Measurements from ENCODE around the gene ZNF611.
A peak's percentile ranks its signal among the peaks of the same experiment; 100 is the strongest.
"Not testable (repeated sequence)": the region's sequence is repeated elsewhere in the genome, so short reads cannot be mapped to it uniquely, and the experiment has no call there.

Gene ZNF611

DNA sequence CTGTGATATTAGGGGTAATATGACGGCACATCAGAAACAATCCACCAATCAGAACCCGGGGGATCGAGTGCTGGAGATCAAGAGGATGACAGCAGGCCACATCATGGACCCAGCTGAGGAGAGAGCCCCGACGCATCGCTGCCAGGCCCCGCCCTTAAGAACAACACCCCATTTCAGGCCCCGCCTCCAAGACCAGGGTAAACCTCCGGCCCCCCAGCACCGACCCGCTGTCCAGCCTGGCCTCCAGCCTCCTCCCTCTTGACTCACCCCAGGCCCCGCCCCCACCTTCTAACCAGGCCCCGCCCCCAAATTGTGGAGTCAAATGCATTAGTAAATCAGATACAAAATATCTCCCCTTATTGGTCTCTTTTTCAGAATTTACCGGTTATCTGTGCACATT, 4.7 kb upstream of the ZNF611 start:
- no peaks in the 10 kb centered on the region for H3K27me3 ChIP-seq (ENCODE audit: control insufficient read depth, insufficient read depth, low read length)
- no peak overlapping the region for H3K27ac ChIP-seq (ENCODE audit: low read depth, low read length)
- peaks cover 15% of the 10 kb centered on the region for H3K4me1 ChIP-seq (ENCODE audit: control insufficient read depth, insufficient read depth, low read length)
- H3K9ac ChIP-seq (ENCODE audit: low read depth, low read length) = no peak overlapping the region
- no peaks in the 10 kb centered on the region for H3K9me3 ChIP-seq (ENCODE audit: control insufficient read depth, insufficient read depth, low read length)
- no peak overlapping the region for H3K4me3 ChIP-seq (ENCODE audit: low read depth, low read length)
- no peaks in the 10 kb centered on the region for H3K36me3 ChIP-seq (ENCODE audit: control insufficient read depth, insufficient read depth, low read length)

DNA sequence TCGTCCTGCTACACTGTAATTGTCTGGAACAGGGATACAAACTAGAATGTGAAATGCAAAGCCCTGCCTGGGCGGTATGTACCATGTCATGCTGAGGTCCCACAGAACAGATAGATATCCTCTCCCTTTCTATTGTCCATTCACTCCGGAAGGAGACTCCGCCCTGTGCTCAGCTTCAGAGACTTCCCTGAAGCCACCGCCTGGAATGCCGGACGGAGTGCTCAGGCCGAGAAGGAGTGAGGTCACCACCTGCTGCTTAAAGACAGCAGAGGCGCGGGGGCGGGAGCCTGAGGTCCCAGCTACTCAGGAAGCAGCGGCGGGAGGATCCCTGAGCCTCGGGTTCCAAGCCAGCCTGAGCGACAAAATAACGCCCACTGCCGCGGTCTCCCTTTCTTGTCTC, 890 bp upstream of the ZNF611 start:
- peak overlapping the region; percentile 47; the same call in 1 of the 2 replicates for H3K9ac ChIP-seq (ENCODE audit: low read depth, low read length)
- peak overlapping the region; percentile 95; the same call in 1 of the 2 replicates for H3K4me3 ChIP-seq (ENCODE audit: low read depth, low read length)
- H3K27ac ChIP-seq (ENCODE audit: low read depth, low read length) = peak overlapping the region; percentile 96
- peaks cover 7% of the 10 kb centered on the region for H3K4me1 ChIP-seq (ENCODE audit: control insufficient read depth, insufficient read depth, low read length)
- no peaks in the 10 kb centered on the region for H3K27me3 ChIP-seq (ENCODE audit: control insufficient read depth, insufficient read depth, low read length)
- H3K36me3 ChIP-seq (ENCODE audit: control insufficient read depth, insufficient read depth, low read length) = no peaks in the 10 kb centered on the region
- H3K9me3 ChIP-seq (ENCODE audit: control insufficient read depth, insufficient read depth, low read length) = no peaks in the 10 kb centered on the region

DNA sequence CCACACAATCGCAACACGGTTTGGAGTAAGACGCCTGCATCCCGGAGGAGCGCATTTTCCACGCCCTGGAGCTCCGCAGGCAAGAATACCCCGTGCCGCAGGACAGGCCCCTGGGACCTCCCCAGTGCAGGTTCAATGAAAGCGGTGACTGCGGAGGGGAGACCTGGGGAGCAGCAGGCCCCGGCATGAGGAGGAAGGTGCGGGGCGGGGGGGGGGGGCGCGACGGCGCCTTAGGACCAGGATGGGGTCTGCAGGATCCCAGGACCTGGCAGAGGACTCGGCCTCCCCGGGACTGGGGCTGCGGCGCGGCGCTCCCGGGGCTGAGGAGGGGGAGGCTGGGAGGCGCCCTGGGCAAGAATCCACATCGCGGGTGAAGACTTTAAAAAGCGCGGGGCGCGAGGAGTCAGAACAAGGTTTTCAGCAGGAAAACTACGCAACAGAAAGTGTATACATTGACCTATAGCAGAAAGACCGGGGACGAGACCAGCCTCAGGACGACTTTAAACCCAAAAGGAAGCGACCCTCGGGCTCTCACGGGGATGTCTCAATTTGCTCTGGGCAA, 432 bp downstream of the ZNF611 start:
- Histone ChIP-seq H3K36me3 (ENCODE audit: control insufficient read depth, insufficient read depth, low read length) (no peaks in the 10 kb centered on the region), H3K9ac (ENCODE audit: low read depth, low read length) (peak overlapping the region; percentile 61), H3K4me1 (ENCODE audit: control insufficient read depth, insufficient read depth, low read length) (peaks cover 7% of the 10 kb centered on the region), H3K4me3 (ENCODE audit: low read depth, low read length) (peak overlapping the region; percentile 95), H3K9me3 (ENCODE audit: control insufficient read depth, insufficient read depth, low read length) (no peaks in the 10 kb centered on the region), H3K27ac (ENCODE audit: low read depth, low read length) (peak overlapping the region; percentile 96), H3K27me3 (ENCODE audit: control insufficient read depth, insufficient read depth, low read length) (no peaks in the 10 kb centered on the region)

DNA sequence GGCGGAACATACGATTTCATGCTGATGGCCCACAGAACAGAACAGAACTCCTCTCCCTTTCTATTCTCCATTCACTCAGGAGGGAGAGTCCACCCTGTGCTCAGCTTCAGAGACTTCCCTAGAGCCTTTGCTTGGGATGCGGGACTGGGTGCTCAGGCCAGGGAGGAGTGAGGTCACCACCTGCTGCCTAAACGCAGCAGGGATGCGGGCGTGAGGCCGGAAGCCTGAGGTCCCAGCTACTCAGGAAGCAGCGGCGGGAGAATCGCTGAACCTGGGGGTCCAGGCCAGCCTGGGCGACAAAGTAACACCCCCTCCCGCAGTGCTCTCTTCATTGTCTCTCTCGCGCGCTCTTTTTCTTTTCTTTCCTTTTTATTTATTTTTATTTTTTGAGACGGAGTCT, 8.8 kb downstream of the ZNF611 start:
- H3K36me3 ChIP-seq (ENCODE audit: control insufficient read depth, insufficient read depth, low read length) = peaks cover 17% of the 10 kb centered on the region

DNA sequence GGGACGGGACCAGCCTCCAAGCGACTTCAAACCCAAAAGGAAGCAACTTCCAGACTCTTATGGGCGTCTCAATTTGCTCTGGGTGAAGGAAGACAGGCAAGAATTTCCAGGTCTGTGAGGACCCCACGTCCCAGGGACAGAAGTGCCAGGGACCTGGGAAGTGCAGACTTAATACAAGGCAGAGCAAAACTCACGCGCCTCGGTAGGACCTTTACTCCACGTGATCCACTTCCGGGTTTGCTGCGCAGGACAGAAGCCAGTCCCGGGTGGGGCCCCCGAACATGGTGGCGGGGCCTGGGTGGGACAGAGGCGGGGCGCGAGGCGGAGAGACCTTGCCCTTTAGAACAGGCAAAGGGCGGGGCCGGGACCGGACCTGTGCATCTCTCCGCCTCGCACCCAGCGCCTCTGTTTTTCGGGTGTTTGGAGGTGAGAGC, 9.3 kb downstream of the ZNF611 start:
- no peaks in the 10 kb centered on the region for H3K27me3 ChIP-seq (ENCODE audit: control insufficient read depth, insufficient read depth, low read length)
- H3K4me1 ChIP-seq (ENCODE audit: control insufficient read depth, insufficient read depth, low read length) = no peaks in the 10 kb centered on the region
- H3K4me3 ChIP-seq (ENCODE audit: low read depth, low read length) = no peak overlapping the region
- H3K27ac ChIP-seq (ENCODE audit: low read depth, low read length) = peak overlapping the region; percentile 20
- H3K9ac ChIP-seq (ENCODE audit: low read depth, low read length) = no peak overlapping the region
- peaks cover 22% of the 10 kb centered on the region for H3K36me3 ChIP-seq (ENCODE audit: control insufficient read depth, insufficient read depth, low read length)
- H3K9me3 ChIP-seq (ENCODE audit: control insufficient read depth, insufficient read depth, low read length) = peaks cover 7% of the 10 kb centered on the region

More for the DNA sequence above, 8.8 kb downstream of the ZNF611 start:
- H3K4me3 ChIP-seq (ENCODE audit: low read depth, low read length); H3K4me1 ChIP-seq (ENCODE audit: control insufficient read depth, insufficient read depth, low read length); H3K9me3 ChIP-seq (ENCODE audit: control insufficient read depth, insufficient read depth, low read length); H3K9ac ChIP-seq (ENCODE audit: low read depth, low read length); H3K27ac ChIP-seq (ENCODE audit: low read depth, low read length); H3K27me3 ChIP-seq (ENCODE audit: control insufficient read depth, insufficient read depth, low read length): not testable (repeated sequence)

DNA sequence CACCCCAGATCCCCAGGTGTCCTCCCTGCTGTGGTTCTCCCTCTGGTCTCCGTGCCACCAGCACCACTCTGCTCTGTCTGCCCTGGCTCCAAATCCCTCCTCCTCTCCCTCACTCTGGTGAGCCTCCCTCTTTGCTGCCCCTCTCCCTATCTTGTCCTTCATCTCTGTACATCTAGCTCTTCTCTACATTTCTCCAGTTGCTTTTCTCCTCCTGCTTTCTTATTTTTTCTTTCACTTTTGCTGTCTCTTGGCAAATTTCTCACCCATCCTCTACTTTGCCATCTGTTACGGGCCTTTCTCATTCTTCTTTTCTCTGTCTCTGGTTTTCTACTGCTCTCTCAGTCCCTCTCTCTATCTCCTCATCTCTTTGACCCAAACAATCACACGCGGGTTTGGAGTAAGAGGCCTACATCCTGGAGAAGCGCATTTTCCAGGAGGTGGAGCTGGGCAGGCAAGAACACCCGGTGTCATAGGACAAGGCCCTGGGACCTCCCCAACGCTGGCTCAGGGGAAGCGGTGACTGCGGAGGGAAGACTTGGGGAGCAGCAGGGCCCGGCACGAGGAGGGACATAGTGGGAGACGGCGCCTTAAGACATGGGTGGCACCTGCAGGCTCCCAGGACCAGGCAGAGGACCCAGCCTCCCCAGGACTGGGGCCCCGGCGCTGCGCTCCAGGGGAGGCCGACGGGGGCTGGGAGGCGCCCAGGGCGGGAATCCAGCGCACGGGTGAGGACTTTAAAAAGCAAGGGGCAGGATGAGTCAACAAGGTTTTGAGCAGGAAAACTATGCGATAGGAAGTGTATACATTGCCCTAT, 9.9 kb downstream of the ZNF611 start:
- no peaks in the 10 kb centered on the region for H3K4me1 ChIP-seq (ENCODE audit: control insufficient read depth, insufficient read depth, low read length)
- no peak overlapping the region for H3K9ac ChIP-seq (ENCODE audit: low read depth, low read length)
- H3K27me3 ChIP-seq (ENCODE audit: control insufficient read depth, insufficient read depth, low read length) = no peaks in the 10 kb centered on the region
- peaks cover 24% of the 10 kb centered on the region for H3K36me3 ChIP-seq (ENCODE audit: control insufficient read depth, insufficient read depth, low read length)
- peak overlapping the region; percentile 32 for H3K27ac ChIP-seq (ENCODE audit: low read depth, low read length)
- no peak overlapping the region for H3K4me3 ChIP-seq (ENCODE audit: low read depth, low read length)
- H3K9me3 ChIP-seq (ENCODE audit: control insufficient read depth, insufficient read depth, low read length) = peaks cover 8% of the 10 kb centered on the region

DNA sequence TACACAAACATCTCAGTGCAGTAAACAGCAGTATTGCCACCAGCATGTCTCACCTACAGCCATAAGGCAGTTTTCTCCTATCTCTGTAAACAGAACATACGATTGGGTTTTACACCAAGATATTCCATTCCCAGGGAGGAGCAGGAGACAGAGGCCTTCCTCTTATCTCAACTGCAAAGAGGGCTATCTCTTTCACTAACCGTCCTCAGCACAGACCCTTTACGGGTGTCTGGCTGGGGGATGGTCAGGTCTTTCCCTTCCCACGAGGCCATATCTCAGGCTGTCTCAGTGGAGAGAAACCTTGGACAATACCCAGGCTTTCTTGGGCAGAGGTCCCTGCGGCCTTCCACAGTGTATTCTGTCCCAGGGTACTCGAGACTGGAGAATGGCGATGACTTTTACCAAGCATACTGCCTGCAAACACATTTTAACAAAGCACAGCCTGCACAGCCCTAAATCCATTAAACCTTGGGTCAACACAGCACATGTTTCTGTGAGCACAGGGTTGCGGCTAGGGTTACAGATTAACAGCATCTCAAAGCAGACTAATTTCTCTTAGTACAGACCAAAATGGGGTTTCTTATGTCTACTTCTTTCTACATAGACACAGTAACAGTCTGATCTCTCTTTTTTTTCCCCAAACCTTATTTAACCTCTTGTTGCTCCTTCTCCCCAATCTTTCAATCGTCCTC, 10.8 kb downstream of the ZNF611 start:
- not testable (repeated sequence) for H3K4me1 ChIP-seq (ENCODE audit: control insufficient read depth, insufficient read depth, low read length); H3K4me3 ChIP-seq (ENCODE audit: low read depth, low read length); H3K9ac ChIP-seq (ENCODE audit: low read depth, low read length); H3K9me3 ChIP-seq (ENCODE audit: control insufficient read depth, insufficient read depth, low read length); H3K27me3 ChIP-seq (ENCODE audit: control insufficient read depth, insufficient read depth, low read length)
- Histone ChIP-seq H3K27ac (ENCODE audit: low read depth, low read length) (peak overlapping the region; percentile 46), H3K36me3 (ENCODE audit: control insufficient read depth, insufficient read depth, low read length) (peaks cover 26% of the 10 kb centered on the region)

DNA sequence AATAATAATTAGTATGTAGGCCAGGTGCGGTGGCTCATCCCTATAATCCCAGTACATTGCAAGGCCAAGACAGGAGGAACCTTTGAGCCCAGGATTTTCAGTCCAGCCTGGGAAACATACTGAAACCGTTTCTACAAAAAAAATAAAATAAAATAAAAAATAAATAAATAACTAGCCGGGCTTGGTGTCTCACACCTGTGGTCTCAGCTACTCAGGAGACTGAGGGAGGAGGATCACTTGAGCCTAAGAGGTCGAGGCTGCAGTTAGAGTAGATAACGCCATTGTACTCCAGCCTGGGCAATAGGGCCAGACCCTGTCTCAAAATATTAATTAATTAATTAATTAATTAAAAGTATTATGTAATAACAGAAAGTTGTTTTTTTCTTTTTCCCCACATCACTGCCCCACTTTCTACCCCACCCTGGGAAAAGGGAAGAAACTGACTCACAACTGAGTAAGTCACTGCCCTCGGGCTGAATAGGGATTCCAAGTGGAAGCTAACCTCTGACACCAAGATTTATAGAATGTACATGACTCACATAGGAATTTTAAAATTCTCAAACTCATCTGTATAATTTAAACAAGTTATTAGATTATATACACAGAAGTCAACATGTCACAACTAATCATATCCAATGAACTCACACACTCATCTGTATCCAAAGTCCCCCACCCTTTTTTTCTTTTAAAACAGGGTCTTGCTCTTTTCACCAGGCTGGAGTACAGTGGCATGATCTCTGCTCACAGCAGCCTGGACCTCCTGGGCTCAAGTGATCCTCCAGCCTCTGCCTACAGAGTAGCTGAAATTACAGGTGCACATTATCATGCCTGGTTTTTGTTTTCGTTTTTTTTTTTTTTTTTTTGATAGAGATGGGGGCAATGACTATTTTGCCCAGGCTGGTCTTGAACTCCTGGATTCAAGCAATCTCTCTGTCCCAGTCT, 12.5 kb downstream of the ZNF611 start:
- Histone ChIP-seq H3K36me3 (ENCODE audit: control insufficient read depth, insufficient read depth, low read length) (peaks cover 12% of the 10 kb centered on the region), H3K4me3 (ENCODE audit: low read depth, low read length) (no peak overlapping the region), H3K9me3 (ENCODE audit: control insufficient read depth, insufficient read depth, low read length) (peaks cover 8% of the 10 kb centered on the region), H3K4me1 (ENCODE audit: control insufficient read depth, insufficient read depth, low read length) (peaks cover 4% of the 10 kb centered on the region), H3K27me3 (ENCODE audit: control insufficient read depth, insufficient read depth, low read length) (peaks cover 8% of the 10 kb centered on the region), H3K9ac (ENCODE audit: low read depth, low read length) (no peak overlapping the region), H3K27ac (ENCODE audit: low read depth, low read length) (no peak overlapping the region)

DNA sequence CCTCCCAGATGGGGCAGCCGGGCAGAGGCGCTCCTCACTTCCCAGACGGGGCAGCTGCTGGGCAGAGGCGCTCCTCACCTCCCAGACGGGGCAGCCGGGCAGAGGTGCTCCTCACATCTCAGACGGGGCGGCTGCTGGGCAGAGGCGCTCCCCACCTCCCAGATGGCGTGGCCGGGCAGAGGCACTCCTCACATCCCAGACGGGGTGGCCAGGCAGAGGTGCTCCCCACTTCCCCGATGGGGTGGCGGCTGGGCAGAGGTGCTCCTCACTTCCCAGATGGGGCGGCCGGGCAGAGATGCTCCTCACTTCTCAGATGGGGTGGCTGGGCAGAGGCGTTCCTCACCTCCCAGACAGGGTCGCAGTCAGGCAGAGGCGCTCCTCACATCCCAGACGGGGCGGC, 14.3 kb downstream of the ZNF611 start:
- H3K9ac ChIP-seq (ENCODE audit: low read depth, low read length); H3K9me3 ChIP-seq (ENCODE audit: control insufficient read depth, insufficient read depth, low read length); H3K27ac ChIP-seq (ENCODE audit: low read depth, low read length); H3K36me3 ChIP-seq (ENCODE audit: control insufficient read depth, insufficient read depth, low read length); H3K4me3 ChIP-seq (ENCODE audit: low read depth, low read length): not testable (repeated sequence)
- H3K27me3 ChIP-seq (ENCODE audit: control insufficient read depth, insufficient read depth, low read length) = peaks cover 19% of the 10 kb centered on the region
- peaks cover 19% of the 10 kb centered on the region for H3K4me1 ChIP-seq (ENCODE audit: control insufficient read depth, insufficient read depth, low read length)

DNA sequence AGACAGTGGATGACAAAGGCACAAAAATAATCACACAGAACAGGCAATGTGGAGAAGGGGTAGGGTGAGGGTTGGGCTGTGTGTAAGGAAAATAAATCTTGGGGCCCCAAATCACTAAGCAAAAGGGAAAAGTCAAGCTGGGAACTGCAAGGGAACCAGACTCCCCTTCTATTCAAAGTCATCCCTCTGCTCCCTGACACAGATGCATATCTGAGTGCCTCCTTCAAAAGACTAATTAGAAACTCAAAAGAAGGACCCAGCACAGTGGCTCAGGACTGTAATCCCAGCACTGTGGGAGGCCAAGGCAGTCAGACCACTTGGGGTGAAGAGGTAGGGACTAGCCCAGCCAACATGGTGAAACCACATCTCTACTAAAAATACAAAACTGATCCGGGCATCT, 18.3 kb downstream of the ZNF611 start:
- Histone ChIP-seq H3K9me3 (ENCODE audit: control insufficient read depth, insufficient read depth, low read length) (peaks cover 6% of the 10 kb centered on the region), H3K4me3 (ENCODE audit: low read depth, low read length) (peak overlapping the region; percentile 45), H3K4me1 (ENCODE audit: control insufficient read depth, insufficient read depth, low read length) (peaks cover 24% of the 10 kb centered on the region), H3K27me3 (ENCODE audit: control insufficient read depth, insufficient read depth, low read length) (peaks cover 27% of the 10 kb centered on the region), H3K27ac (ENCODE audit: low read depth, low read length) (peak overlapping the region; percentile 90), H3K36me3 (ENCODE audit: control insufficient read depth, insufficient read depth, low read length) (peaks cover 32% of the 10 kb centered on the region), H3K9ac (ENCODE audit: low read depth, low read length) (no peak overlapping the region)
